HG02885 (cell line): Measurements from ENCODE around the gene DDX25.
"Not testable (repeated sequence)": the region's sequence is repeated elsewhere in the genome, so short reads cannot be mapped to it uniquely, and the experiment has no call there.

Experiments used
- ATAC-seq: cut with Tn5 transposase; IDR thresholded peaks from one replicate; pipeline ENCODE4 v1.9.1; 2021; ENCODE audit warnings: mild to moderate bottlenecking; ENCODE audit not compliant: unreplicated experiment, poor library complexity

Gene DDX25

GRCh38 chr11:125902927-125903710 lies 1.2 kb upstream of the DDX25 start, which contains the start of gene PUS3:
Gene PUS3, minus strand, starts transcription at chr11:125903206. Its CDS starts 6,922 bp downstream, at chr11:125896284.
- peak; percentile 97 for ATAC-seq

- no peak for ATAC-seq
Measured at GRCh38 chr11:125904678-125905077, 370 bp downstream of the DDX25 start.

- ATAC-seq: no peak
Measured at GRCh38 chr11:125910226-125910849, 6.0 kb downstream of the DDX25 start.

GRCh38 chr11:125914601-125915000 lies 10.3 kb downstream of the DDX25 start:
- not testable (repeated sequence) for ATAC-seq

GRCh38 chr11:125916683-125917347 lies 12.5 kb downstream of the DDX25 start:
- no peak for ATAC-seq

GRCh38 chr11:125918140-125918840 lies 14.0 kb downstream of the DDX25 start:
- no peak for ATAC-seq

GRCh38 chr11:125921042-125921441 lies 16.7 kb downstream of the DDX25 start:
- ATAC-seq: no peak

GRCh38 chr11:125922156-125922555 lies 17.8 kb downstream of the DDX25 start:
- no peak for ATAC-seq

GRCh38 chr11:125923012-125923579 lies 18.8 kb downstream of the DDX25 start:
- peak; percentile 67 for ATAC-seq

- ATAC-seq: no peak
Measured at GRCh38 chr11:125923633-125924032, 19.3 kb downstream of the DDX25 start.

GRCh38 chr11:125924384-125925007 lies 20.2 kb downstream of the DDX25 start:
- no peak for ATAC-seq

GRCh38 chr11:125925247-125925740 lies 21.0 kb downstream of the DDX25 start:
- no peak for ATAC-seq

GRCh38 chr11:125925804-125926203 lies 21.5 kb downstream of the DDX25 start:
- no peak for ATAC-seq

GRCh38 chr11:125926682-125927081 lies 22.4 kb downstream of the DDX25 start:
- ATAC-seq: no peak

- no peak for ATAC-seq
Measured at GRCh38 chr11:125929445-125930075, 25.3 kb downstream of the DDX25 start.

GRCh38 chr11:125930076-125930450 lies 25.8 kb downstream of the DDX25 start:
- no peak for ATAC-seq

- no peak for ATAC-seq
Measured at GRCh38 chr11:125931116-125931515, 26.8 kb downstream of the DDX25 start.

GRCh38 chr11:125931668-125932067 lies 27.4 kb downstream of the DDX25 start:
- no peak for ATAC-seq

- ATAC-seq: no peak
Measured at GRCh38 chr11:125932301-125932700, 28.0 kb downstream of the DDX25 start.
